H1 (cell line): ENCODE data around the gene ZNF619. TPM values are rescaled to one million over a fixed set of nuclear protein-coding genes. Genes with fewer than 3 reads are reported as not detected.

Experiments
- CTCF ChIP-seq, 3 experiments: IDR thresholded peaks; 1 replicate in 2 of 3; 2 replicates in 1 of 3; pipeline versions ENCODE4 v1.5.1 to v1.6.1; 2011; ENCODE audit warnings: low read length in 3 of 3, mild to moderate bottlenecking in 3 of 3, inconsistent platforms in 2 of 3, low read depth in 1 of 3, moderate library complexity in 1 of 3; ENCODE audit not compliant: insufficient read depth in 1 of 3; ENCODE audit errors: control extremely low read depth in 1 of 3
- polyA plus RNA-seq, 7 experiments: library from polyadenylated mRNA; depleted of rRNA in 3 of 7; stranded (reverse) in 5 of 7; unstranded in 2 of 7; fragments of >200 nt in 5 of 7; fragments of 200-250 nt in 2 of 7; gene quantifications; 1 replicate in 5 of 7; 2 replicates in 1 of 7; 4 replicates in 1 of 7; pipeline versions ENCODE4 v1.2.1 to v1.2.3, GENCODE V29; 2011 to 2013; ENCODE audit warnings: missing spikeins in 2 of 7, mixed read lengths in 2 of 7
- total RNA-seq: library from RNA; stranded (reverse); fragmentation: NEBNext Ultra II Directional; extraction: Animal tissue kit (Norgen Biotek cat#: 25700); gene quantifications from 2 replicates; pipeline ENCODE4 v1.2.1, GENCODE V29; 2021

ZNF619 gene
- total and polyA plus RNA-seq, 2 of the 8 experiments (the other 6 are each of a cell fraction or from before 2014, with no cell fraction given): 2.3 to 8.2 TPM

DNA sequence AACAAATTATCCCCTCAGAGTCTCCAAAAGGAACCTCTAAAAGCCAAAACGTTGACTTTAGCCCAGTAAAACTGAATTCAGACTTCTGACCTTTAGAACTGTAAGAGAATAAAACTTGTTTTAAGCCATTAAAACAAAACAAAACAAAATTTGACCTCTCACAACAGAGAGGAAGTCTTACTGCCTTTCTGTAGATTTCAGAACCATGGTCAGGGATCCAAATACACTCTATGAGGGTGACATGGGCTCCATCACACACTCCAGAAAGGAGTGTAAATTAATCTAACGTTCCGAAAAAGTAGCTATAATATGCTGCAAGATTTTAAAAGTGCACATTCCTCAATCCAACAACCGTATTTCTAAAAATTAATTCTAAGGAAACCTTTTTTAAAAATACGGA lies 39.0 kb upstream of the ZNF619 start (continued):
- no peak for TF ChIP-seq CTCF (IDR thresholded peaks at IDR 0.05; ENCODE audit: control extremely low read depth in 1 of 3, insufficient read depth in 1 of 3, low read depth in 1 of 3, low read length in 3 of 3)
